Measurements from ENCODE around the gene KDM5A.
"Not testable (repeated sequence)": the region's sequence is repeated elsewhere in the genome, so short reads cannot be mapped to it uniquely, and the experiment has no call there.

The KDM5A gene

GRCh38 chr12:389142-390096, at the start of gene KDM5A:
Gene KDM5A (minus strand): TSS chr12:389320. CDS start chr12:389091, 229 bp downstream.
- peak; percentile 84 for DNase-seq (ENCODE audit: low read depth)

- DNase-seq (ENCODE audit: low read depth), result not testable (repeated sequence)
Observed at GRCh38 chr12:435737-436136, 46.6 kb upstream of the KDM5A start.

- DNase-seq (ENCODE audit: low read depth), result no peak
Observed at GRCh38 chr12:422526-422925, 33.4 kb upstream of the KDM5A start.

- no peak for DNase-seq (ENCODE audit: low read depth)
Observed at GRCh38 chr12:418432-418831, 29.3 kb upstream of the KDM5A start.

- DNase-seq (ENCODE audit: low read depth), result no peak
Observed at GRCh38 chr12:414859-415258, 25.7 kb upstream of the KDM5A start.

- no peak for DNase-seq (ENCODE audit: low read depth)
Observed at GRCh38 chr12:402029-402389, 12.9 kb upstream of the KDM5A start.

GRCh38 chr12:401235-402028, 12.3 kb upstream of the KDM5A start, which contains the start of gene CCDC77:
Gene CCDC77 (plus strand): TSS chr12:401644. CDS start chr12:409384, 7,740 bp downstream.
- DNase-seq (ENCODE audit: low read depth), result peak; percentile 55

GRCh38 chr12:400828-401227, 11.7 kb upstream of the KDM5A start:
- DNase-seq (ENCODE audit: low read depth), result no peak

GRCh38 chr12:388541-389141, 479 bp downstream of the KDM5A start:
- DNase-seq (ENCODE audit: low read depth), result no peak

GRCh38 chr12:388012-388411, 1.1 kb downstream of the KDM5A start:
- DNase-seq (ENCODE audit: low read depth), result no peak

- peak; percentile 20 for DNase-seq (ENCODE audit: low read depth)
Observed at GRCh38 chr12:386651-387050, 2.5 kb downstream of the KDM5A start.

GRCh38 chr12:370739-371485, 18.2 kb downstream of the KDM5A start:
- not testable (repeated sequence) for DNase-seq (ENCODE audit: low read depth)

GRCh38 chr12:367972-368371, 21.1 kb downstream of the KDM5A start:
- no peak for DNase-seq (ENCODE audit: low read depth)

GRCh38 chr12:366820-367219, 22.3 kb downstream of the KDM5A start:
- DNase-seq (ENCODE audit: low read depth), result no peak

GRCh38 chr12:359091-359490, 30.0 kb downstream of the KDM5A start:
- no peak for DNase-seq (ENCODE audit: low read depth)

GRCh38 chr12:356276-356988, 32.7 kb downstream of the KDM5A start:
- DNase-seq (ENCODE audit: low read depth), result peak; percentile 62

- not testable (repeated sequence) for DNase-seq (ENCODE audit: low read depth)
Observed at GRCh38 chr12:351197-351596, 37.9 kb downstream of the KDM5A start.

GRCh38 chr12:349625-350024, 39.5 kb downstream of the KDM5A start:
- DNase-seq (ENCODE audit: low read depth), result not testable (repeated sequence)

GRCh38 chr12:343036-343435, 46.1 kb downstream of the KDM5A start:
- not testable (repeated sequence) for DNase-seq (ENCODE audit: low read depth)

GRCh38 chr12:337039-337438, 52.1 kb downstream of the KDM5A start:
- DNase-seq (ENCODE audit: low read depth), result no peak

- DNase-seq (ENCODE audit: low read depth), result no peak
Observed at GRCh38 chr12:334125-334524, 55.0 kb downstream of the KDM5A start.

Measured in GM04503 (cell line).